A172 (cell line): ENCODE measurements around the gene LRRC47. TPM values are rescaled to one million over a fixed set of nuclear protein-coding genes. Genes with fewer than 3 reads are reported as not detected.
"Not testable (repeated sequence)": the region's sequence is repeated elsewhere in the genome, so short reads cannot be mapped to it uniquely, and the experiment has no call there.

Experiments used
- DNase-seq: peaks from one replicate; pipeline ENCODE4 v3.0.0-alpha.2; 2015; ENCODE audit warnings: low spot score
- total RNA-seq: library from RNA; depleted of rRNA; stranded (reverse); fragments of >200 nt; shearing (Covaris generic); gene quantifications from 2 replicates; pipeline ENCODE4 v1.2.3, GENCODE V29; 2014

Gene LRRC47
- total RNA-seq, 1 experiment from 2014 or later, result 29.8 TPM

- DNase-seq, result no peak
Measured at GRCh38 chr1:3816331-3817137, 20.2 kb upstream of the LRRC47 start.

- no peak for DNase-seq
Measured at GRCh38 chr1:3814771-3815561, 18.7 kb upstream of the LRRC47 start.

- no peak for DNase-seq
Measured at GRCh38 chr1:3814065-3814464, 17.8 kb upstream of the LRRC47 start.

GRCh38 chr1:3811595-3811911, 15.3 kb upstream of the LRRC47 start:
- no peak for DNase-seq

- DNase-seq, result not testable (repeated sequence)
Measured at GRCh38 chr1:3810149-3810761, 14.0 kb upstream of the LRRC47 start.

- DNase-seq, result no peak
Measured at GRCh38 chr1:3809680-3810079, 13.4 kb upstream of the LRRC47 start.

- DNase-seq, result no peak
Measured at GRCh38 chr1:3807769-3808168, 11.5 kb upstream of the LRRC47 start.

- DNase-seq, result no peak
Measured at GRCh38 chr1:3805038-3805437, 8.7 kb upstream of the LRRC47 start.

GRCh38 chr1:3804627-3804944, 8.3 kb upstream of the LRRC47 start:
- not testable (repeated sequence) for DNase-seq

GRCh38 chr1:3803905-3804626, 7.8 kb upstream of the LRRC47 start:
- DNase-seq, result no peak

- DNase-seq, result not testable (repeated sequence)
Measured at GRCh38 chr1:3800795-3801194, 4.5 kb upstream of the LRRC47 start.

- DNase-seq, result no peak
Measured at GRCh38 chr1:3799976-3800685, 3.8 kb upstream of the LRRC47 start.

- no peak for DNase-seq
Measured at GRCh38 chr1:3795453-3796214, 664 bp downstream of the LRRC47 start.

- no peak for DNase-seq
Measured at GRCh38 chr1:3790952-3791351, 5.3 kb downstream of the LRRC47 start.

GRCh38 chr1:3790500-3790923, 5.8 kb downstream of the LRRC47 start:
- DNase-seq, result no peak

- no peak for DNase-seq
Measured at GRCh38 chr1:3789421-3790300, 6.6 kb downstream of the LRRC47 start.

- DNase-seq, result no peak
Measured at GRCh38 chr1:3788756-3789420, 7.4 kb downstream of the LRRC47 start.

- no peak for DNase-seq
Measured at GRCh38 chr1:3787745-3788605, 8.3 kb downstream of the LRRC47 start.
